GM12873 (cell line): ENCODE measurements around the gene TRDN.

Experiments used
- CTCF ChIP-seq: IDR thresholded peaks from 2 replicates; pipeline ENCODE4 v1.5.1; 2012; ENCODE audit warnings: low read depth, mild to moderate bottlenecking, moderate library complexity, low read length, control low read depth; ENCODE audit not compliant: insufficient read depth; ENCODE audit errors: missing control alignments

TRDN gene

GRCh38 chr6:123641497-123641896, 4.7 kb upstream of the TRDN start:
- no peak for TF ChIP-seq CTCF

GRCh38 chr6:123640567-123641187, 3.9 kb upstream of the TRDN start:
- no peak for TF ChIP-seq CTCF

- TF ChIP-seq CTCF = no peak
These were observed 2.1 kb upstream of the TRDN start for GRCh38 chr6:123638865-123639264.

- no peak for TF ChIP-seq CTCF
These were observed 468 bp downstream of the TRDN start for GRCh38 chr6:123636282-123636681.

GRCh38 chr6:123635567-123635966, 1.2 kb downstream of the TRDN start:
- no peak for TF ChIP-seq CTCF

- TF ChIP-seq CTCF = no peak
These were observed 1.6 kb downstream of the TRDN start for GRCh38 chr6:123635144-123635543.

GRCh38 chr6:123632641-123633040, 4.1 kb downstream of the TRDN start:
- TF ChIP-seq CTCF = no peak
